CD4-positive, CD25-positive, alpha-beta regulatory T cell (primary cell): ENCODE results near the gene OPA1. TPM values are rescaled to one million over a fixed set of nuclear protein-coding genes. Genes with fewer than 3 reads are reported as not detected.

ENCODE experiments used
- ATAC-seq, 2 donors: fragments of 150-1000 bp; cut with Tn5 transposase; one replicate each; pipeline ENCODE4 v1.10.0; 2021; ENCODE audit warnings: low read depth in 2 of 2, moderate number of reproducible peaks in 2 of 2, moderate library complexity in 1 of 2
- DNase-seq, 3 donors: peaks; one replicate each; pipeline versions ENCODE4 v3.0.0 to v3.0.0-alpha.2; 2012 to 2022; ENCODE audit warnings: mixed read lengths in 1 of 3
- H3K27ac ChIP-seq: one replicate; pipeline ENCODE4 v1.7.0; 2013; ENCODE audit warnings: mild to moderate bottlenecking, low read length; ENCODE audit not compliant: insufficient read depth, poor library complexity, severe bottlenecking
- H3K27me3 ChIP-seq: one replicate; pipeline ENCODE4 v1.7.0; 2013; ENCODE audit warnings: low read length; ENCODE audit not compliant: control insufficient read depth, insufficient read depth
- H3K36me3 ChIP-seq: one replicate; pipeline ENCODE4 v1.7.0; 2013; ENCODE audit warnings: mild to moderate bottlenecking, low read length, moderate library complexity; ENCODE audit not compliant: control insufficient read depth, insufficient read depth
- H3K4me1 ChIP-seq: 2 replicates; pipeline ENCODE4 v1.7.0; 2013; ENCODE audit warnings: mild to moderate bottlenecking, low read length; ENCODE audit not compliant: insufficient read depth, control insufficient read depth, poor library complexity, severe bottlenecking
- H3K4me3 ChIP-seq: one replicate; pipeline ENCODE4 v1.7.0; 2013; ENCODE audit warnings: low read depth, mild to moderate bottlenecking, low read length, moderate library complexity
- H3K9me3 ChIP-seq, 2 experiments: 1 replicate in 1 of 2; 2 replicates in 1 of 2; pipeline ENCODE4 v1.7.0; 2013; ENCODE audit warnings: low read length in 2 of 2, mild to moderate bottlenecking in 1 of 2, moderate library complexity in 1 of 2; ENCODE audit not compliant: control insufficient read depth in 2 of 2
- H3K27ac Mint-ChIP-seq, 3 donors: one replicate each; pipeline ENCODE4 v1.8.0; 2020 to 2022; ENCODE audit warnings: mild to moderate bottlenecking in 3 of 3, mixed read lengths in 3 of 3, moderate library complexity in 2 of 3
- H3K27me3 Mint-ChIP-seq: one replicate; pipeline ENCODE4 v1.8.0; 2022; ENCODE audit warnings: mild to moderate bottlenecking, mixed read lengths
- H3K36me3 Mint-ChIP-seq: one replicate; pipeline ENCODE4 v1.8.0; 2020; ENCODE audit warnings: mixed read lengths
- H3K4me1 Mint-ChIP-seq, 4 donors: one replicate each; pipeline ENCODE4 v1.8.0; 2020 to 2022; ENCODE audit warnings: mixed read lengths in 4 of 4, mild to moderate bottlenecking in 1 of 4
- H3K4me3 Mint-ChIP-seq, 4 donors: one replicate each; pipeline ENCODE4 v1.8.0; 2020 to 2022; ENCODE audit warnings: mild to moderate bottlenecking in 4 of 4, mixed read lengths in 4 of 4, moderate library complexity in 3 of 4
- H3K9me3 Mint-ChIP-seq, 7 donors: one replicate each; pipeline ENCODE4 v1.8.0; 2020 to 2022; ENCODE audit warnings: mixed read lengths in 7 of 7, mild to moderate bottlenecking in 3 of 7, moderate library complexity in 2 of 7
- polyA plus RNA-seq, 4 donors: library from polyadenylated mRNA; unstranded; fragments of 300-500 nt; fragmentation: Illumina TruSeq; gene quantifications; one replicate each; pipeline ENCODE4 v1.2.3, GENCODE V29; 2021
- total RNA-seq: library from RNA; stranded (reverse); gene quantifications from one replicate; pipeline ENCODE4 v1.2.3, GENCODE V29; 2022

The OPA1 gene
- total and polyA plus RNA-seq, 5 donors from 2014 or later: 20.3 to 57.4 (median 22.9) TPM

GRCh38 chr3:193655831-193656433 lies 62.9 kb downstream of the OPA1 start:
- no peak for DNase-seq
- H3K4me1 Mint-ChIP-seq: no peaks in the 10 kb centered on the region
- no peak overlapping the region for H3K4me3 Mint-ChIP-seq
- no peaks in the 10 kb centered on the region for H3K27me3 Mint-ChIP-seq
- Histone ChIP-seq H3K4me1 (no peaks in the 10 kb centered on the region), H3K36me3 (peaks cover 83% of the 10 kb centered on the region), H3K27ac (no peak overlapping the region), H3K9me3 (no peaks in the 10 kb centered on the region), H3K27me3 (no peaks in the 10 kb centered on the region), H3K4me3 (no peak overlapping the region)
- H3K9me3 Mint-ChIP-seq: no peaks in the 10 kb centered on the region
- peak overlapping the region in 2 of 3 donors; percentile 35 to 45 for H3K27ac Mint-ChIP-seq
- ATAC-seq: no peak
- peaks cover 42% of the 10 kb centered on the region for H3K36me3 Mint-ChIP-seq

GRCh38 chr3:193656445-193656844 lies 63.4 kb downstream of the OPA1 start:
- H3K27ac ChIP-seq: no peak overlapping the region
- no peaks in the 10 kb centered on the region for H3K27me3 ChIP-seq
- Mint-ChIP-seq H3K36me3 (peaks cover 46% of the 10 kb centered on the region), H3K9me3 (no peaks in the 10 kb centered on the region), H3K27me3 (no peaks in the 10 kb centered on the region), H3K4me3 (no peak overlapping the region), H3K27ac (peak overlapping the region in 1 of 3 donors; percentile 35), H3K4me1 (no peaks in the 10 kb centered on the region)
- DNase-seq (no peak), ATAC-seq (no peak)
- H3K36me3 ChIP-seq: peaks cover 85% of the 10 kb centered on the region
- no peaks in the 10 kb centered on the region for H3K4me1 ChIP-seq
- H3K9me3 ChIP-seq: no peaks in the 10 kb centered on the region
- no peak overlapping the region for H3K4me3 ChIP-seq

- Mint-ChIP-seq H3K36me3 (peaks cover 50% of the 10 kb centered on the region), H3K9me3 (no peaks in the 10 kb centered on the region), H3K4me1 (no peaks in the 10 kb centered on the region), H3K4me3 (no peak overlapping the region), H3K27ac (no peak overlapping the region), H3K27me3 (no peaks in the 10 kb centered on the region)
- no peak overlapping the region for H3K4me3 ChIP-seq
- H3K9me3 ChIP-seq: no peaks in the 10 kb centered on the region
- DNase-seq (no peak), ATAC-seq (no peak)
- no peak overlapping the region for H3K27ac ChIP-seq
- no peaks in the 10 kb centered on the region for H3K27me3 ChIP-seq
- H3K4me1 ChIP-seq: no peaks in the 10 kb centered on the region
- peaks cover 87% of the 10 kb centered on the region for H3K36me3 ChIP-seq
Observed at GRCh38 chr3:193656878-193657282, 63.9 kb downstream of the OPA1 start.

GRCh38 chr3:193660171-193660570 lies 67.2 kb downstream of the OPA1 start:
- H3K27ac Mint-ChIP-seq: no peak overlapping the region
- H3K27ac ChIP-seq: no peak overlapping the region
- no peaks in the 10 kb centered on the region for H3K4me1 Mint-ChIP-seq
- no peaks in the 10 kb centered on the region for H3K9me3 Mint-ChIP-seq
- H3K27me3 Mint-ChIP-seq: no peaks in the 10 kb centered on the region
- H3K9me3 ChIP-seq: no peaks in the 10 kb centered on the region
- peaks cover 55% of the 10 kb centered on the region for H3K36me3 Mint-ChIP-seq
- no peaks in the 10 kb centered on the region for H3K4me1 ChIP-seq
- no peaks in the 10 kb centered on the region for H3K27me3 ChIP-seq
- no peak for DNase-seq
- no peak overlapping the region for H3K4me3 ChIP-seq
- no peak overlapping the region for H3K4me3 Mint-ChIP-seq
- peaks cover 89% of the 10 kb centered on the region for H3K36me3 ChIP-seq
- no peak for ATAC-seq

GRCh38 chr3:193660698-193661411 lies 67.8 kb downstream of the OPA1 start:
- H3K9me3 ChIP-seq: no peaks in the 10 kb centered on the region
- Mint-ChIP-seq H3K27ac (peak overlapping the region in 2 of 3 donors; percentile 21 to 38), H3K4me1 (no peaks in the 10 kb centered on the region), H3K27me3 (no peaks in the 10 kb centered on the region), H3K36me3 (peaks cover 51% of the 10 kb centered on the region), H3K9me3 (no peaks in the 10 kb centered on the region), H3K4me3 (no peak overlapping the region)
- no peak overlapping the region for H3K27ac ChIP-seq
- peaks cover 85% of the 10 kb centered on the region for H3K36me3 ChIP-seq
- no peak for ATAC-seq
- no peaks in the 10 kb centered on the region for H3K4me1 ChIP-seq
- DNase-seq: no peak
- no peaks in the 10 kb centered on the region for H3K27me3 ChIP-seq
- H3K4me3 ChIP-seq: no peak overlapping the region

GRCh38 chr3:193662757-193663322 lies 69.8 kb downstream of the OPA1 start:
- H3K9me3 Mint-ChIP-seq: no peaks in the 10 kb centered on the region
- peaks cover 82% of the 10 kb centered on the region for H3K36me3 ChIP-seq
- H3K4me3 Mint-ChIP-seq: no peak overlapping the region
- no peak for DNase-seq
- H3K4me3 ChIP-seq: no peak overlapping the region
- no peaks in the 10 kb centered on the region for H3K9me3 ChIP-seq
- H3K27ac Mint-ChIP-seq: no peak overlapping the region
- no peaks in the 10 kb centered on the region for H3K27me3 Mint-ChIP-seq
- no peaks in the 10 kb centered on the region for H3K27me3 ChIP-seq
- peaks cover 40% of the 10 kb centered on the region for H3K36me3 Mint-ChIP-seq
- no peak overlapping the region for H3K27ac ChIP-seq
- no peaks in the 10 kb centered on the region for H3K4me1 Mint-ChIP-seq
- no peaks in the 10 kb centered on the region for H3K4me1 ChIP-seq
- ATAC-seq: no peak

GRCh38 chr3:193665370-193665989 lies 72.5 kb downstream of the OPA1 start:
- H3K36me3 Mint-ChIP-seq: peaks cover 52% of the 10 kb centered on the region
- H3K27ac ChIP-seq: no peak overlapping the region
- H3K36me3 ChIP-seq: peaks cover 75% of the 10 kb centered on the region
- no peak overlapping the region for H3K27ac Mint-ChIP-seq
- no peaks in the 10 kb centered on the region for H3K27me3 Mint-ChIP-seq
- DNase-seq (peak in 2 of 3 donors; percentile 43 to 74), ATAC-seq (no peak)
- H3K9me3 Mint-ChIP-seq: no peaks in the 10 kb centered on the region
- H3K4me1 Mint-ChIP-seq: peaks cover 0 to under 1% (median 0%) of the 10 kb centered on the region in 4 donors
- H3K4me3 Mint-ChIP-seq: no peak overlapping the region
- H3K9me3 ChIP-seq: no peaks in the 10 kb centered on the region
- H3K4me1 ChIP-seq: no peaks in the 10 kb centered on the region
- H3K4me3 ChIP-seq: no peak overlapping the region
- no peaks in the 10 kb centered on the region for H3K27me3 ChIP-seq
